ENCODE data around the gene TSPYL2.

Gene TSPYL2

GRCh38 chrX:53081925-53082772, at the start of gene TSPYL2:
Gene TSPYL2 (plus strand): TSS chrX:53082367. CDS start chrX:53082499, 132 bp downstream.
- DNase-seq (ENCODE audit: low read depth): peak; percentile 91

- no peak for DNase-seq (ENCODE audit: low read depth)
Observed at GRCh38 chrX:53036149-53036548, 46.0 kb upstream of the TSPYL2 start.

- DNase-seq (ENCODE audit: low read depth): peak; percentile 4
Observed at GRCh38 chrX:53039236-53039635, 42.9 kb upstream of the TSPYL2 start.

GRCh38 chrX:53044995-53045394, 37.2 kb upstream of the TSPYL2 start:
- no peak for DNase-seq (ENCODE audit: low read depth)

- DNase-seq (ENCODE audit: low read depth): no peak
Observed at GRCh38 chrX:53047228-53047627, 34.9 kb upstream of the TSPYL2 start.

GRCh38 chrX:53048169-53049126, 33.7 kb upstream of the TSPYL2 start, which contains the start of gene GPR173:
Gene GPR173 (plus strand): TSS chrX:53048789. CDS start chrX:53076622, 27,833 bp downstream.
- no peak for DNase-seq (ENCODE audit: low read depth)

- no peak for DNase-seq (ENCODE audit: low read depth)
Observed at GRCh38 chrX:53049127-53049517, 33.0 kb upstream of the TSPYL2 start.

GRCh38 chrX:53050841-53051240, 31.3 kb upstream of the TSPYL2 start:
- DNase-seq (ENCODE audit: low read depth): no peak

GRCh38 chrX:53055244-53055849, 26.8 kb upstream of the TSPYL2 start:
- DNase-seq (ENCODE audit: low read depth): no peak

- no peak for DNase-seq (ENCODE audit: low read depth)
Observed at GRCh38 chrX:53056292-53056691, 25.9 kb upstream of the TSPYL2 start.

- no peak for DNase-seq (ENCODE audit: low read depth)
Observed at GRCh38 chrX:53065104-53065503, 17.1 kb upstream of the TSPYL2 start.

GRCh38 chrX:53071064-53071463, 11.1 kb upstream of the TSPYL2 start:
- DNase-seq (ENCODE audit: low read depth): no peak

GRCh38 chrX:53071604-53072417, 10.4 kb upstream of the TSPYL2 start:
- no peak for DNase-seq (ENCODE audit: low read depth)

- DNase-seq (ENCODE audit: low read depth): no peak
Observed at GRCh38 chrX:53072418-53073114, 9.6 kb upstream of the TSPYL2 start.

GRCh38 chrX:53073115-53073586, 9.0 kb upstream of the TSPYL2 start:
- DNase-seq (ENCODE audit: low read depth): no peak

- DNase-seq (ENCODE audit: low read depth): no peak
Observed at GRCh38 chrX:53075011-53075410, 7.2 kb upstream of the TSPYL2 start.

- no peak for DNase-seq (ENCODE audit: low read depth)
Observed at GRCh38 chrX:53076671-53077070, 5.5 kb upstream of the TSPYL2 start.

- DNase-seq (ENCODE audit: low read depth): no peak
Observed at GRCh38 chrX:53077207-53078197, 4.7 kb upstream of the TSPYL2 start.

GRCh38 chrX:53078943-53079342, 3.2 kb upstream of the TSPYL2 start:
- no peak for DNase-seq (ENCODE audit: low read depth)

Data from CMK (cell line).